Measurements from ENCODE around the gene UBXN7. TPM values are rescaled to one million over a fixed set of nuclear protein-coding genes. Genes with fewer than 3 reads are reported as not detected.
"Not testable (repeated sequence)": the region's sequence is repeated elsewhere in the genome, so short reads cannot be mapped to it uniquely, and the experiment has no call there.

UBXN7 gene
- total RNA-seq, 1 donor from 2014 or later = 102 TPM

DNA sequence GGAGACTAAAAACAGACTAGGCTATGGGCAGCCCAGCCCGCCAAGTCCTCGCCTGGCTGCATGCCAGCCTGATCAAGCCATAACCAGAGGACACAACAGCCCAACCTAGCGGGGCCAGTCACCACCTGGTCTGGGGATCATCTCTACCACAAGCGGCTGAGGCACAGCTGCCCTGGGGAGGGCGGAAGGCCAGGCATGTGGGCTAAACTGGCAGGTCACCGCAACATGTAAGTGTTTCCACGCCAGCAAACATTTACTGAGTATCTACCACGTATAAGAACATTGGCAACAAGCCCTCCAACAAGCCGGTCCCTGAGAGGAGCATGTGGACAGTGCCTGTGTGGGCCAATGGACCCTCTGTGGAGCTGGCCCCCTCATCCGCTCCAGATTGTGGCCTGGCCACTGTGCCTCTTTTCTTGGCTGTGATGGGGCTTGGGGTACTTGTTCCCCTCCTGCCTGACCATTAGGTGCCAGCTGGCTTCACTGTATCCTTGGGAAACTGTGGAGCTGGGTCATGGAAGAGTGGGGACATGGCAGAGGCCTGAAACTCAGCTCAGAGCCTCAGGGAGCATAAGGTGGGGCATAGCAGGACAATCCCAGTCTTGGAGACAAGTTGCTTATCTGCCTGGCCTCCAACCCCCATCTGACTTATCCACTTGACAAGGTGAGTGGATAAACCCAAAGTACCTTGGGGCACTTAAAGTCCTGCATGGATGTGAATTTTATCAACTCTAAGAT, 9.0 kb downstream of the UBXN7 start:
- Mint-ChIP-seq H3K27me3 (no peaks in the 10 kb centered on the region), H3K36me3 (ENCODE audit: insufficient read depth) (peaks cover 12% of the 10 kb centered on the region), H3K9me3 (ENCODE audit: low read depth) (no peaks in the 10 kb centered on the region), H3K27ac (peak overlapping the region; percentile 84), H3K4me1 (ENCODE audit: low read depth) (peaks cover 2% of the 10 kb centered on the region), H3K4me3 (ENCODE audit: low read depth) (no peak overlapping the region)
- DNase-seq (ENCODE audit: low spot score, unreplicated experiment) = no peak
- TF ChIP-seq, protein P1, sequence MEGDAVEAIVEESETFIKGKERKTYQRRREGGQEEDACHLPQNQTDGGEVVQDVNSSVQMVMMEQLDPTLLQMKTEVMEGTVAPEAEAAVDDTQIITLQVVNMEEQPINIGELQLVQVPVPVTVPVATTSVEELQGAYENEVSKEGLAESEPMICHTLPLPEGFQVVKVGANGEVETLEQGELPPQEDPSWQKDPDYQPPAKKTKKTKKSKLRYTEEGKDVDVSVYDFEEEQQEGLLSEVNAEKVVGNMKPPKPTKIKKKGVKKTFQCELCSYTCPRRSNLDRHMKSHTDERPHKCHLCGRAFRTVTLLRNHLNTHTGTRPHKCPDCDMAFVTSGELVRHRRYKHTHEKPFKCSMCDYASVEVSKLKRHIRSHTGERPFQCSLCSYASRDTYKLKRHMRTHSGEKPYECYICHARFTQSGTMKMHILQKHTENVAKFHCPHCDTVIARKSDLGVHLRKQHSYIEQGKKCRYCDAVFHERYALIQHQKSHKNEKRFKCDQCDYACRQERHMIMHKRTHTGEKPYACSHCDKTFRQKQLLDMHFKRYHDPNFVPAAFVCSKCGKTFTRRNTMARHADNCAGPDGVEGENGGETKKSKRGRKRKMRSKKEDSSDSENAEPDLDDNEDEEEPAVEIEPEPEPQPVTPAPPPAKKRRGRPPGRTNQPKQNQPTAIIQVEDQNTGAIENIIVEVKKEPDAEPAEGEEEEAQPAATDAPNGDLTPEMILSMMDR (IDR thresholded peaks at IDR 0.05; ENCODE audit: unreplicated experiment) = no peak

DNA sequence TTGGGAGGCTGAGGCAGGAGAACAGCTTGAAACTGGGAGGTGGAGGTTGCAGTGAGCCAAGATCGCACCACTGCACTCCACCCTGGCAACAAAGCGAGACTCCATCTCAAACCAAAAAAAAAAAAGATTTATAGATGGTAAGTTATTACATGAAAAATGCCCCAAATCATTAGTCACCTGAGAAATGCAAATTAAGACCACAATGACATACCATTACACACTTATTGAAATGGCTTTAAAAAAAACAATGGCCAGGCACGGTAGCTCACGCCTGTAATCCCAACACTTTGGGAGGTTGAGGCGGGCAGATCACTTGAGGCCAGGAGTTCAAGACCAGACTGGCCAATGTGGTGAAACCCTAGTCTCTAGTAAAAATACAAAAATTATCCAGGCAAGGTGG, 10.6 kb downstream of the UBXN7 start:
- H3K4me3 Mint-ChIP-seq (ENCODE audit: low read depth); H3K9me3 Mint-ChIP-seq (ENCODE audit: low read depth); H3K27ac Mint-ChIP-seq; DNase-seq (ENCODE audit: low spot score, unreplicated experiment); H3K36me3 Mint-ChIP-seq (ENCODE audit: insufficient read depth); H3K27me3 Mint-ChIP-seq; H3K4me1 Mint-ChIP-seq (ENCODE audit: low read depth): not testable (repeated sequence)

DNA sequence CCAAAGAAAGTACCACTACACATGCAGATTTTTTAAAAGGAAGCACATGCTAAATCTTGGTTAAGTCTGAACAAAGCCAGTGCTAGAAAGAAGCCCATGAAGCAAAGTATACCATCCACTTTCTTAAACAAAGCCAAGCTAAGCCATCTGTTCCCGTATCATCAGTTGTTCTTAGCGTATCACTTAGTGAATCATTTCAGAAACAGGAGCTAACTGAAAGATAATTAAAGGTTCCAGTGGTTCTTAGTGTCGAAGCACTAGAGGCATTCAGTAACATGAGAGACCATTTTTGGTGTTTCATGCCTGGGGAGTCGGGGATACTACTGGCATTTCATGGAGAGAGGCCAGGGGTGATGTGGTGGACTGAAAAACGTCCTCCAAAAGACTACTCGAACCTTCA, 12.8 kb downstream of the UBXN7 start:
- Mint-ChIP-seq H3K36me3 (ENCODE audit: insufficient read depth) (peaks cover 10% of the 10 kb centered on the region), H3K27ac (no peak overlapping the region), H3K9me3 (ENCODE audit: low read depth) (peaks cover 2% of the 10 kb centered on the region), H3K27me3 (no peaks in the 10 kb centered on the region), H3K4me1 (ENCODE audit: low read depth) (peaks cover 2% of the 10 kb centered on the region), H3K4me3 (ENCODE audit: low read depth) (no peak overlapping the region)
- DNase-seq (ENCODE audit: low spot score, unreplicated experiment) = no peak
- TF ChIP-seq, protein P1 (IDR thresholded peaks at IDR 0.05; ENCODE audit: unreplicated experiment) = no peak

DNA sequence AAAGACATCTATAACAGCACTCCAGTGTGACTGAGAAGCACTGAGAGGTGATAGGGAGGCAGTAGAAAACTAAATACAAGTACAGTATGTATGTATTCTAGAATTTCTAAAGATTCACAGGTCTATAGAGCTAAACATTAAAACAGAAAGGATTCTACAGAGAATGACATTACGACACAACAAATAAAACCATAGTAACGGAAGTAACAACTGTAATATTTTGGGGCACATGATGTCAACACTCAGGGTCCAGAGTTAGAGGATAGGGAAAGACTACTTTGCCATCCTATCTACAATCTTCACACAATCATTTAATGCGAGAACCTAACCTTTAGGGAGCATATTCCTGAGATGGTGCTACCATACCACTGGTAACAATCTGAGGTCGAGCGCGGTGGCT, 13.6 kb downstream of the UBXN7 start:
- Mint-ChIP-seq H3K9me3 (ENCODE audit: low read depth) (peaks cover 3% of the 10 kb centered on the region), H3K36me3 (ENCODE audit: insufficient read depth) (peaks cover 11% of the 10 kb centered on the region), H3K27me3 (no peaks in the 10 kb centered on the region), H3K27ac (no peak overlapping the region), H3K4me1 (ENCODE audit: low read depth) (peaks cover 2% of the 10 kb centered on the region), H3K4me3 (ENCODE audit: low read depth) (no peak overlapping the region)
- TF ChIP-seq, protein P1 (IDR thresholded peaks at IDR 0.05; ENCODE audit: unreplicated experiment) = no peak
- DNase-seq (ENCODE audit: low spot score, unreplicated experiment) = no peak

DNA sequence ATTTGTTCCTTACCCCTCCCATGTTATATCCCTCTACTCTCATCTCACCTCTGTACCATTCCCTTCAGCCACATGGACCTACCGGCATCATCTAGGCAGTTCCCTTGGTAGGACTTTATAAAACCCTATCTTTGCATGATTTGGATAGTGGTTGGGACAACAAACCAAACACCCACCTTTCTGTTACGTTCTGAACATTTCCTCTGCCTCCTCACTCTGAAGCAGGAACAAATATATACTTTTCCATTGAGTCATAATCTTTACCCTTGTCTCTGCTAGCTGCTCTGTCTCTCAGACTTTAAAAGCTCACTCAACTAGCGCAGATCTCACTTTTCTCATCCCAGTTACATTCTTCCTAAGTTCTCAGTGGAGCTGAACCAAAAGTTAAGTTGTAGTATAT, 17.8 kb downstream of the UBXN7 start:
- H3K4me1 Mint-ChIP-seq (ENCODE audit: low read depth) = no peaks in the 10 kb centered on the region
- peaks cover 21% of the 10 kb centered on the region for H3K36me3 Mint-ChIP-seq (ENCODE audit: insufficient read depth)
- H3K27me3 Mint-ChIP-seq = no peaks in the 10 kb centered on the region
- H3K27ac Mint-ChIP-seq = no peak overlapping the region
- peaks cover 16% of the 10 kb centered on the region for H3K9me3 Mint-ChIP-seq (ENCODE audit: low read depth)
- TF ChIP-seq, protein P1 (IDR thresholded peaks at IDR 0.05; ENCODE audit: unreplicated experiment) = no peak
- no peak overlapping the region for H3K4me3 Mint-ChIP-seq (ENCODE audit: low read depth)
- DNase-seq (ENCODE audit: low spot score, unreplicated experiment) = no peak

DNA sequence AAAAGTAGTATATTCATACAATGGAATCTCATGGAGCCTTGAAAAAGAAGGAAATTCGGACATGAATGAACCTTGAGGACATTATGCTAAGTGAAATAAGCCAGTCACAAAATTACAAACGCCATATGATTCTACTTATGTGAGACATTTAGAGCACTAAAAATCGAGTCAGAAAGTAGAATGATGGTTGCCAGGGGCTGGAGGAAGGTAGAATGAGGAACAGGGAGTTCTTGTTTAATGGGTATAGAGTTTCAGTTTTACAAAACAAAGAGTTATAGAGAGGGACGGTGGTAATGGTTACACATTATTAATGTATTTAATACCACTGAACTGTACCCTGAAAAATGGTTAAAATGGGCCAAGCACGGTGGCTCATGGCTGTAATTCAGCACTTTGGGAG, 19.5 kb downstream of the UBXN7 start:
- no peak for DNase-seq (ENCODE audit: low spot score, unreplicated experiment)
- no peak overlapping the region for H3K27ac Mint-ChIP-seq
- peaks cover 27% of the 10 kb centered on the region for H3K9me3 Mint-ChIP-seq (ENCODE audit: low read depth)
- H3K27me3 Mint-ChIP-seq = no peaks in the 10 kb centered on the region
- no peaks in the 10 kb centered on the region for H3K4me1 Mint-ChIP-seq (ENCODE audit: low read depth)
- no peak overlapping the region for H3K4me3 Mint-ChIP-seq (ENCODE audit: low read depth)
- H3K36me3 Mint-ChIP-seq (ENCODE audit: insufficient read depth) = peaks cover 28% of the 10 kb centered on the region
- TF ChIP-seq, protein P1 (IDR thresholded peaks at IDR 0.05; ENCODE audit: unreplicated experiment) = no peak
